Astrocyte of the spinal cord (primary cell): ENCODE data around the gene GDPGP1.
A peak's percentile ranks its signal among the peaks of the same experiment; 100 is the strongest.

ENCODE experiments used
- DNase-seq: peaks from one replicate; pipeline ENCODE4 v3.0.0; 2011; ENCODE audit warnings: low read depth, low spot score
- H3K4me3 ChIP-seq: 2 replicates; pipeline ENCODE4 v1.5.1; 2011; ENCODE audit warnings: low read depth, mild to moderate bottlenecking, low read length, moderate library complexity
- CTCF ChIP-seq: IDR thresholded peaks from 2 replicates; pipeline ENCODE4 v1.5.1; 2012; ENCODE audit warnings: low read depth, mild to moderate bottlenecking, low read length, inconsistent platforms
- in situ Hi-C: cut with HindIII; loops from 2 replicates; pipeline ENCODE4 v1.10.0; 2017; ENCODE audit warnings: low sequenced_read_pairs

Gene GDPGP1

GRCh38 chr15:90232196-90232595, 1.8 kb upstream of the GDPGP1 start:
- H3K4me3 ChIP-seq, result no peak overlapping the region
- no peak for DNase-seq
- TF ChIP-seq CTCF, result no peak
- in situ Hi-C loops, result no loop called here

GRCh38 chr15:90232941-90233386, 1.0 kb upstream of the GDPGP1 start:
- peak overlapping the region; percentile 77 for H3K4me3 ChIP-seq
- DNase-seq, result peak; percentile 46
- in situ Hi-C loops, result no loop called here
- TF ChIP-seq CTCF, result peak; percentile 58

- TF ChIP-seq CTCF, result no peak
- in situ Hi-C loops, result no loop called here
- peak within 1 kb of the TSS; percentile 77 for H3K4me3 ChIP-seq
- DNase-seq, result peak; percentile 97
These were observed 468 bp upstream of the GDPGP1 start, which contains the start of gene CIB1 for GRCh38 chr15:90233387-90234095. TSS of gene CIB1 (minus strand) at chr15:90233941. CDS start at chr15:90233885, 56 bp downstream.

GRCh38 chr15:90239371-90239770, 5.4 kb downstream of the GDPGP1 start:
- in situ Hi-C loops, result no loop called here
- TF ChIP-seq CTCF, result no peak
- DNase-seq, result no peak
- no peak overlapping the region for H3K4me3 ChIP-seq

- no peak for DNase-seq
- TF ChIP-seq CTCF, result no peak
- H3K4me3 ChIP-seq, result no peak overlapping the region
- in situ Hi-C loops, result no loop called here
These were observed 6.8 kb downstream of the GDPGP1 start for GRCh38 chr15:90240856-90241255.

- no peak for TF ChIP-seq CTCF
- in situ Hi-C loops, result no loop called here
These were observed 7.6 kb downstream of the GDPGP1 start for GRCh38 chr15:90241343-90242192.

More at GRCh38 chr15:90241343-90242192, 7.6 kb downstream of the GDPGP1 start:
- H3K4me3 ChIP-seq, result no peak overlapping the region
- DNase-seq, result no peak
